HG03196 (cell line): ENCODE measurements around the gene SLC4A1AP.
"Not testable (repeated sequence)": the region's sequence is repeated elsewhere in the genome, so short reads cannot be mapped to it uniquely, and the experiment has no call there.

ENCODE experiments used
- ATAC-seq: cut with Tn5 transposase; IDR thresholded peaks from one replicate; pipeline ENCODE4 v1.9.1; 2021; ENCODE audit not compliant: unreplicated experiment

Gene SLC4A1AP

GRCh38 chr2:27647737-27648136 lies 16.0 kb upstream of the SLC4A1AP start:
- ATAC-seq: no peak

- no peak for ATAC-seq
These were observed 12.6 kb upstream of the SLC4A1AP start for GRCh38 chr2:27651056-27651455.

- ATAC-seq: no peak
These were observed 11.3 kb upstream of the SLC4A1AP start for GRCh38 chr2:27652341-27652740.

GRCh38 chr2:27652790-27653189 lies 10.9 kb upstream of the SLC4A1AP start:
- ATAC-seq: no peak

- ATAC-seq: no peak
These were observed 10.3 kb upstream of the SLC4A1AP start for GRCh38 chr2:27653397-27653796.

GRCh38 chr2:27655155-27655951 lies 8.3 kb upstream of the SLC4A1AP start:
- no peak for ATAC-seq

DNA sequence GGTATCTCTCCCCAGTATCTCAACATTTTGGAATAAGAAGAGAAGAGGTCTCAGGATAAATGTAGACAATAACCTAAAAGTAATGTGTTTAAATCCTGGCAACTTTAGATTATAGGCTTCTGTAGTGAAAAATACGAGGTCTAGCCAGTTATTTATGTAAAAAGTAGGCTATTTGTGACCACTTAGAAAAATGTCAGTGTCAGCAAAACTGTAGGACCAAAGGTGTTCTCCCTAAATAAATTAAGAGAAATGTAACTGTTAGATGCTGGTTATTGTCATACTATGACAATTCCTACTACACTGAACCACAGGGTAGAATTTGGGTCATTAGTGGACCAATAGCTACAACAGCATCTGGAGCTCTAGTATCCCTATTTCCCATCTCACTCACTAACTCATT lies 2.3 kb upstream of the SLC4A1AP start:
- no peak for ATAC-seq

GRCh38 chr2:27664154-27664574 lies 475 bp downstream of the SLC4A1AP start:
- peak; percentile 9 for ATAC-seq

DNA sequence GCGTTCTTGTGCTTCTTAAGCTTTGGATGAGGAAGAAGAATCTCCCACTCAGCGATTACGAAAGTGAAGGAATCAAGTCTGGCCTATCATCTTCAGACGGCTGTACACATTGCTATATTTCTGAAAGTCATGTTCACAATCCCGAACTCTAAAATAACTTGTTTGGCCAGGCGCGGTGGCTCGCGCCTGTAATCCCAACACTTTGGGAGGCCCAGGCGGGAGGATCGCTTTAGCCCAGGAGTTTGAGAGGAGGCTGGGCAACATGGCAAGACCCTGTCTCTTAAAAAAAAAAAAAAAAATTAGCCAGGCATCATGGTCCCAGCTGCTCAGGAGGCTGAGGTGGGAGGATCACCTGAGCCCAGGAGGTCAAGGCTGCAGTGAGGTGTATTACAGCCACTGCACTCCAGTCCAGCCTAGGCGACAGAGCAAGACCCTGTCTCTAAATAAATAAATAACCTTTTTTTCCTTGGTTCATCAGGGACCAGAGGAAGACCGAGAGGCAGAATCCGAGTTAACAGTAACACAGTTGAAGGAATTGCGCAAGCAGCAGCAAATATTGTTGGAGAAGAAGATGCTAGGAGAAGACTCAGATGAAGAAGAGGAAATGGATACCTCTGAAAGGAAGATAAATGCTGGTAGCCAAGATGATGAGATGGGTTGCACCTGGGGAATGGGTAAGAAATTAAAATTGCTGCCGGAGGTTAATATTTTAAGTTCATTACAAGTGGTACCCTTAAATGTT lies 1.1 kb downstream of the SLC4A1AP start:
- ATAC-seq: no peak

- no peak for ATAC-seq
These were observed 3.8 kb downstream of the SLC4A1AP start for GRCh38 chr2:27667446-27667845.

DNA sequence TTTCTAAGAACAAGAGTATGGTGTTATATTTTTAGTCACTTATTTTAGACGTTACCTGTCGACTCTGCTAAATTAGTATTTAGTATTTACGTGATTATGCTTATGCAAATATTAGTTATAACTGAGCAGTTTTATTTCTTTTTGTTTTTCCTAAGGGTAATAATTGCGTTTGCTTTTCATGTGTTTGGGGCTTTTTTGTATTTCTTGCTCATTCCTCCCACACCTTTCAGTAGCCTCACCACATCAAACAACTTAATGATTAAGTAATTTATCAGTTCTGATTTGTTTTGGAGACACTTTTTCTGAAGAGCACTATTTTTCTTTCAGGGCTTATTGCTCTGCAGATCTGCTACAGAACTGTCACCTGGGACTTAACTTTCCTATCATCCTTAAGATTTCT lies 7.5 kb downstream of the SLC4A1AP start:
- ATAC-seq: no peak

DNA sequence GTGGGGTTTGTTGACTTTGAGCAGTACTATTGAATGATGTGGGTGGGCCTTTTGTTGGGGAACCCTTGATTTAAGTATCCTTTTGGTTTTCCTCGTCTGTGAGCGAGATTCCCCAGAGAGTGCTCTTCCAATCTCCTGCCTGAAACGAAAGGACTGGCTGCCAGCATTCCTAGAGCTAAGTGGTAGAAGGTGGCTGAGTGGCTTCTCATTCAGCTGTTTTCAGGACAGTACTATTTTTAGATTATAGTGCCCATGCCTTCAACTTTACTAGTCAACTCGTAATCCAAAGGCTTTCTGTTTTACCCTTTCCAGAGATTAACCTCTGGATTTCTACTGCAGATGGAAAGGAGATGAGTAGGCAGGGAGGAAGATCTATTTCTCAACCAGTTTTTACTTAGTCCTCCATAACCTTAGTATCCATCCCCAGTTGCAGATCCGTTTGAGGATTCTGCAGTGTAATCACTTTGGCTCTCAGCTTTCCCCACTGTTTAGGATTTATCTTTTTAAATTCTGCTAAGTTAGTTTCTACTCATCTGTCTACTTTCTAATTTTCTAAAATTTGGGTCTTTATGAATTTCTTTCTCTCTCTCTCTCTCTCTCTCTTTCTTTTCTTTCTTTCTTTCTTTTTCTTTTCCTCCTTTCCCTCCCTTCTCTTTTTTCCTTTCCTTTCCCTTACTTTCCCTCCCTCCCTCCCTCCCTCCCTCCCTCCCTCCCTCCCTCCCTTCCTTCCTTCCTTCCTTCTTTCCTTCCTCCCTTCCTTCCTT lies 9.2 kb downstream of the SLC4A1AP start:
- no peak for ATAC-seq

GRCh38 chr2:27680571-27680970 lies 16.9 kb downstream of the SLC4A1AP start:
- no peak for ATAC-seq

GRCh38 chr2:27681841-27682240 lies 18.2 kb downstream of the SLC4A1AP start:
- no peak for ATAC-seq

DNA sequence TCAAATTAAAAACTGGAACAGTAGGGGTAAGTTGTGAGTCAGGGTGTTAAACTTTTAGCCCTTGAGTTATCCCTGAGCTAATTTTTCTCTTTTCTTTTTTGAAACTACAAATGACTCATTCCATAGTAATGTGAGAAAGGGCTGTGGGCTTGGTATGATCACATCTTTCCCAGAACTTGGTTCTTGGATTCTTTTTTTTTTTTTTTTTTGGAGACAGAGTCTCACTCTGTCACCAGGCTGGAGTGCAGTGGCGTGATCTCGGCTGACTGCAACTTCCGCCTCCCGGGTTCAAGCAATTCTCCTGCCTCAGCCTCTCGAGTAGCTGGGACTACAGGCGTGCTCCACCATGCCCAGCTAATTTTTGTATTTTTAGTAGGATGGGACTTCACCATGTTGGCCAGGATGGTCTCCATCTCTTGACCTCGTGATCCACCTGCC lies 18.7 kb downstream of the SLC4A1AP start:
- not testable (repeated sequence) for ATAC-seq

GRCh38 chr2:27683390-27684071 lies 19.8 kb downstream of the SLC4A1AP start:
- ATAC-seq: no peak

DNA sequence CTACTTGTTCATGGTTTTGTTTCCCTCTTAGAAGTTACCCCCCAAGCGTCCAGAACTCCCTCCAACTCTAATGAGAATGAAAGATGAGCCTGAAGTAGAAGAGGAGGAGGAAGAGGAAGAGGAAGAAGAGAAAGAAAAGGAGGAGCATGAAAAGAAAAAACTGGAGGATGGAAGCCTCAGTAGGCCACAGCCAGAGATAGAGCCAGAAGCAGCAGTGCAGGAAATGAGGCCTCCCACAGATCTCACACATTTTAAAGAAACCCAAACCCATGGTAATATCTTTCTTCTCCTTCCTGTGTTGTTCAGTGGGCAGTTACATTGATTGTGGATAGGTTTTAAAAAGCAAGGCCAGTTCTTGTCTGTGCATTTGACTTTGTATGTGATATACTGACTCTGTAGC lies 21.3 kb downstream of the SLC4A1AP start:
- not testable (repeated sequence) for ATAC-seq

DNA sequence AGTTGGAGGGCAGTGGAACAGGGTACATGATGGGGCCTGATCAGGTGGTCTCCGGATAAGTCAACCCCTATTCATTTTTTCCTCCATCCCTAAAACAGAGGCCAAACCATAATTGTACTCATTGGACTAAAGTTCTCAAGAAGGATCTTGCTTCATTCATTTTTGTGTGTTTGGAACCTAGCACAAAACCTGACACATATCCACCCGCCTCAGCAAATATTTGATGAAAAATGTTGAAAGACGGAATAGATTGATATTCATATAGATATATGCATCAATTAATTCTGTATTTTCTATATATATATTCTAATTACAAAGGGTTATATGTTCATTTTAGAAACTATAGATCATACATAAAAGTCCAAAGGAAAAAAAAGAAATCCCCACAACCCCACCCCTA lies 21.9 kb downstream of the SLC4A1AP start:
- ATAC-seq: no peak

- ATAC-seq: no peak
These were observed 23.5 kb downstream of the SLC4A1AP start for GRCh38 chr2:27687232-27687631.

- no peak for ATAC-seq
These were observed 25.7 kb downstream of the SLC4A1AP start for GRCh38 chr2:27689424-27689823.

GRCh38 chr2:27690052-27690451 lies 26.4 kb downstream of the SLC4A1AP start:
- ATAC-seq: no peak
